Prostate gland (tissue), 2 donors: ENCODE data around the gene WWP2.

Experiments
- POLR2A ChIP-seq: fragments of 450-650 bp; IDR thresholded peaks from one replicate; pipeline ENCODE4 v1.6.1; 2016; ENCODE audit warnings: antibody characterized with exemption, mild to moderate bottlenecking
- POLR2AphosphoS5 ChIP-seq: sonication (generic); formaldehyde crosslinking; IDR thresholded peaks from one replicate; pipeline ENCODE4 v1.6.1; 2017; ENCODE audit warnings: antibody characterized with exemption
- TF ChIP-seq, protein P1 (sequence below), 4 experiments: fragments of 200-600 bp in 2 of 4; fragments of 450-650 bp in 2 of 4; sonication (generic) in 2 of 4; IDR thresholded peaks; 1 replicate in 3 of 4; 2 replicates in 1 of 4; pipeline ENCODE4 v1.5.1; 2016 to 2019; ENCODE audit warnings: antibody characterized with exemption in 4 of 4, mild to moderate bottlenecking in 2 of 4, moderate library complexity in 2 of 4

DNA sequence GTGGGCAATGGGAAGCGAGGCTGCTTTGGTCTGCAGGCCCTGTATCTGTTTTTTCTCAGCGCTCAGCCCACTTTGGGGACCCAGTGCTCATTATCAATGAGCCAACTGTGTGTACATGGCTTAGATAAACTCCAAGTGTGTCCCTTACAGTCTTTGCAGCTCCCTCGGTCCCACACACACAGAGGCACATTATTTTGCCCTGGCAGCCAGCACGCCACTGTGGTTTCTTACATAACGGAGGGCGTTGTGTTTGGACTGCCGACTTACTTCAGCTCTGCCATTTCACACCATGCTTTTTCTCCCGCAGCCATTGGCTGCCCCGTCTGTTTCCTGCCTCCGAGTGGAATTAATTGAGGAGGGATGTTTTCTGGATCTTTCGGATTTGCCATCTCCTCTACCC lies 132.5 kb downstream of the WWP2 start:
- TF ChIP-seq, protein P1, sequence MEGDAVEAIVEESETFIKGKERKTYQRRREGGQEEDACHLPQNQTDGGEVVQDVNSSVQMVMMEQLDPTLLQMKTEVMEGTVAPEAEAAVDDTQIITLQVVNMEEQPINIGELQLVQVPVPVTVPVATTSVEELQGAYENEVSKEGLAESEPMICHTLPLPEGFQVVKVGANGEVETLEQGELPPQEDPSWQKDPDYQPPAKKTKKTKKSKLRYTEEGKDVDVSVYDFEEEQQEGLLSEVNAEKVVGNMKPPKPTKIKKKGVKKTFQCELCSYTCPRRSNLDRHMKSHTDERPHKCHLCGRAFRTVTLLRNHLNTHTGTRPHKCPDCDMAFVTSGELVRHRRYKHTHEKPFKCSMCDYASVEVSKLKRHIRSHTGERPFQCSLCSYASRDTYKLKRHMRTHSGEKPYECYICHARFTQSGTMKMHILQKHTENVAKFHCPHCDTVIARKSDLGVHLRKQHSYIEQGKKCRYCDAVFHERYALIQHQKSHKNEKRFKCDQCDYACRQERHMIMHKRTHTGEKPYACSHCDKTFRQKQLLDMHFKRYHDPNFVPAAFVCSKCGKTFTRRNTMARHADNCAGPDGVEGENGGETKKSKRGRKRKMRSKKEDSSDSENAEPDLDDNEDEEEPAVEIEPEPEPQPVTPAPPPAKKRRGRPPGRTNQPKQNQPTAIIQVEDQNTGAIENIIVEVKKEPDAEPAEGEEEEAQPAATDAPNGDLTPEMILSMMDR (IDR thresholded peaks at IDR 0.05), result no peak
- TF ChIP-seq POLR2AphosphoS5, result no peak
- no peak for TF ChIP-seq POLR2A
